ENCODE results near the gene PTPN5. TPM values are rescaled to one million over a fixed set of nuclear protein-coding genes. Genes with fewer than 3 reads are reported as not detected.
A peak's percentile ranks its signal among the peaks of the same experiment; 100 is the strongest.

PTPN5 gene
- total and polyA plus RNA-seq, 2 donors from 2014 or later = 0.17 TPM; not detected in 1

DNA sequence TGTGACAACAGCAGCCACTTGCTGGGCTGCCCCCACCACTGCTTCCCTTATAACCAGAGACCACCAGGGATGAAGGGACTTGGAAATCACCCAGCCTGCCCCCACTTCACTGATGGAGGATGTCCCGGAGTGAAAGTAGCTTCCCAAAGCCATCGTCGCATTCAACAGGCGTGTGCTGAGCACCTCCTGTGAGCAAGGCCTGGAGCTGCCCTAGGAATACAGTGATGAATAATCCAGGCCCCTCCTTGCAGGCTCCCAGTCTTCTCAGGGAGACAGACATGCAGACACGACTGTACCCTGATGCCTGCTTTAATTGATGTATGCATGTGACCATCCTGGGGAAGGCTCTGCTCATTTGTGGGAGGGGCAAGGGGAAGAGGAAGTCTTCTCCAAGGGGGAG is 22.6 kb downstream of the PTPN5 start:
- intact Hi-C loops (cut with DNase I) = no loop called here
- Histone ChIP-seq H3K36me3 (ENCODE audit: control insufficient read depth in 2 of 3, insufficient read depth in 3 of 3, low read length in 3 of 3) (no peaks in the 10 kb centered on the region), H3K9ac (ENCODE audit: low read length in 3 of 3) (no peak overlapping the region), H3K27me3 (ENCODE audit: control insufficient read depth, insufficient read depth, low read length) (no peaks in the 10 kb centered on the region), H3K27ac (ENCODE audit: low read depth in 2 of 2, low read length in 2 of 2) (no peak overlapping the region), H3K4me3 (ENCODE audit: low read length in 3 of 3) (no peak overlapping the region), H3K9me3 (ENCODE audit: control insufficient read depth in 2 of 3, insufficient read depth in 1 of 3, low read length in 3 of 3) (no peaks in the 10 kb centered on the region), H3K4me1 (ENCODE audit: control insufficient read depth in 2 of 3, insufficient read depth in 2 of 3, low read depth in 1 of 3, low read length in 3 of 3) (no peaks in the 10 kb centered on the region)
- no peak for TF ChIP-seq CTCF (IDR thresholded peaks at IDR 0.05; ENCODE audit: borderline replicate concordance, extremely low read depth, insufficient read depth)
- FAIRE-seq (no peak), DNase-seq (peak in 1 of 5 donors; percentile 24)

GRCh38 chr11:18768472-18768901 is 23.1 kb downstream of the PTPN5 start:
- TF ChIP-seq CTCF (IDR thresholded peaks at IDR 0.05; ENCODE audit: borderline replicate concordance, extremely low read depth, insufficient read depth) = no peak
- intact Hi-C loops (cut with DNase I) = no loop called here
- Histone ChIP-seq H3K36me3 (ENCODE audit: control insufficient read depth in 2 of 3, insufficient read depth in 3 of 3, low read length in 3 of 3) (no peaks in the 10 kb centered on the region), H3K4me1 (ENCODE audit: control insufficient read depth in 2 of 3, insufficient read depth in 2 of 3, low read depth in 1 of 3, low read length in 3 of 3) (no peaks in the 10 kb centered on the region), H3K9ac (ENCODE audit: low read length in 3 of 3) (no peak overlapping the region), H3K4me3 (ENCODE audit: low read length in 3 of 3) (no peak overlapping the region), H3K27ac (ENCODE audit: low read depth in 2 of 2, low read length in 2 of 2) (no peak overlapping the region), H3K9me3 (ENCODE audit: control insufficient read depth in 2 of 3, insufficient read depth in 1 of 3, low read length in 3 of 3) (no peaks in the 10 kb centered on the region), H3K27me3 (ENCODE audit: control insufficient read depth, insufficient read depth, low read length) (no peaks in the 10 kb centered on the region)
- DNase-seq (peak in 1 of 5 donors; percentile 22), FAIRE-seq (no peak)

- Histone ChIP-seq H3K4me1 (ENCODE audit: control insufficient read depth in 2 of 3, insufficient read depth in 2 of 3, low read depth in 1 of 3, low read length in 3 of 3) (no peaks in the 10 kb centered on the region), H3K27me3 (ENCODE audit: control insufficient read depth, insufficient read depth, low read length) (no peaks in the 10 kb centered on the region), H3K36me3 (ENCODE audit: control insufficient read depth in 2 of 3, insufficient read depth in 3 of 3, low read length in 3 of 3) (no peaks in the 10 kb centered on the region), H3K9ac (ENCODE audit: low read length in 3 of 3) (no peak overlapping the region), H3K27ac (ENCODE audit: low read depth in 2 of 2, low read length in 2 of 2) (no peak overlapping the region), H3K9me3 (ENCODE audit: control insufficient read depth in 2 of 3, insufficient read depth in 1 of 3, low read length in 3 of 3) (no peaks in the 10 kb centered on the region), H3K4me3 (ENCODE audit: low read length in 3 of 3) (no peak overlapping the region)
- intact Hi-C loops (cut with DNase I) = no loop called here
- FAIRE-seq (no peak), DNase-seq (no peak)
- no peak for TF ChIP-seq CTCF (IDR thresholded peaks at IDR 0.05; ENCODE audit: borderline replicate concordance, extremely low read depth, insufficient read depth)
Measured at GRCh38 chr11:18766015-18766414, 25.6 kb downstream of the PTPN5 start.

- Histone ChIP-seq H3K4me3 (ENCODE audit: low read length in 3 of 3) (no peak overlapping the region), H3K9ac (ENCODE audit: low read length in 3 of 3) (no peak overlapping the region), H3K36me3 (ENCODE audit: control insufficient read depth in 2 of 3, insufficient read depth in 3 of 3, low read length in 3 of 3) (no peaks in the 10 kb centered on the region), H3K4me1 (ENCODE audit: control insufficient read depth in 2 of 3, insufficient read depth in 2 of 3, low read depth in 1 of 3, low read length in 3 of 3) (no peaks in the 10 kb centered on the region), H3K27ac (ENCODE audit: low read depth in 2 of 2, low read length in 2 of 2) (no peak overlapping the region), H3K9me3 (ENCODE audit: control insufficient read depth in 2 of 3, insufficient read depth in 1 of 3, low read length in 3 of 3) (no peaks in the 10 kb centered on the region), H3K27me3 (ENCODE audit: control insufficient read depth, insufficient read depth, low read length) (no peaks in the 10 kb centered on the region)
- intact Hi-C loops (cut with DNase I) = no loop called here
- peak in 1 of 5 donors; percentile 26 for DNase-seq
- no peak for TF ChIP-seq CTCF (IDR thresholded peaks at IDR 0.05; ENCODE audit: borderline replicate concordance, extremely low read depth, insufficient read depth)
- FAIRE-seq = no peak
Measured at GRCh38 chr11:18765554-18765953, 26.0 kb downstream of the PTPN5 start.
